Endothelial cell of umbilical vein (primary cell): ENCODE results near the gene MOGAT1. TPM values are rescaled to one million over a fixed set of nuclear protein-coding genes. Genes with fewer than 3 reads are reported as not detected.

Experiments
- BruUV-seq: library from RNA; stranded (reverse); fragments of 400-500 nt; replicated peaks from 2 replicates; lab custom pipeline; 2021; lab: Mats Ljungman, UMichigan
- CTCF ChIA-PET: fragments of 300-600, 350-600 bp; sonication (Branson Sonifier 250); formaldehyde crosslinking; loops from one replicate; lab custom pipeline; 2021; ENCODE audit warnings: antibody characterized with exemption, inconsistent platforms; lab: Charles Lee
- POLR2A ChIA-PET: fragments of 300-600, 350-600 bp; sonication (Branson Sonifier 250); formaldehyde crosslinking; loops from one replicate; lab custom pipeline; 2021; ENCODE audit warnings: antibody characterized with exemption, inconsistent platforms; lab: Charles Lee
- DNase-seq: peaks from one replicate; pipeline ENCODE4 v3.0.0-alpha.2; 2011; ENCODE audit warnings: low read depth, low spot score
- FAIRE-seq: peaks from 2 replicates; lab custom pipeline; 2011; peaks lifted over from hg19 to GRCh38; lab: Jason Lieb, UNC
- H2AFZ ChIP-seq: 2 replicates; pipeline ENCODE4 v1.6.0; 2012; ENCODE audit warnings: low read depth, low read length, control low read depth, inconsistent platforms
- H3K27ac ChIP-seq: 2 replicates; pipeline ENCODE4 v1.5.1; 2011; ENCODE audit warnings: low read depth, mild to moderate bottlenecking, control low read depth, low read length, moderate library complexity; ENCODE audit not compliant: insufficient read depth
- H3K27me3 ChIP-seq, 2 experiments: 2 replicates each; pipeline versions ENCODE4 v1.6.0 to v1.6.1; 2011; ENCODE audit warnings: low read length in 2 of 2, mixed read lengths in 1 of 2; ENCODE audit not compliant: control insufficient read depth in 2 of 2, insufficient read depth in 2 of 2
- H3K36me3 ChIP-seq, 2 experiments: 2 replicates in 1 of 2; 3 replicates in 1 of 2; pipeline ENCODE4 v1.5.1; 2011; ENCODE audit warnings: low read length in 2 of 2, mild to moderate bottlenecking in 1 of 2, moderate library complexity in 1 of 2; ENCODE audit not compliant: control insufficient read depth in 2 of 2, insufficient read depth in 2 of 2; ENCODE audit errors: extremely low read depth in 1 of 2
- H3K4me1 ChIP-seq: 3 replicates; pipeline ENCODE4 v1.5.1; 2011; ENCODE audit warnings: mild to moderate bottlenecking, low read length; ENCODE audit not compliant: control insufficient read depth, insufficient read depth; ENCODE audit errors: extremely low read depth
- H3K4me2 ChIP-seq: 2 replicates; pipeline ENCODE4 v1.6.1; 2011; ENCODE audit warnings: low read length, control low read depth, mixed read lengths; ENCODE audit not compliant: insufficient read depth
- H3K4me3 ChIP-seq, 3 experiments: fragments of 200-600 bp in 1 of 3; sonication (generic), shearing (Covaris generic) in 1 of 3; replicated peaks in 1 of 3; 2 replicates each; pipeline ENCODE4 v1.5.1; 2011 to 2016; ENCODE audit warnings: control low read depth in 3 of 3, low read length in 3 of 3, mild to moderate bottlenecking in 2 of 3, inconsistent platforms in 1 of 3, low read depth in 1 of 3, moderate library complexity in 1 of 3; ENCODE audit not compliant: insufficient read depth in 1 of 3
- H3K79me2 ChIP-seq: 2 replicates; pipeline ENCODE4 v1.6.0; 2012; ENCODE audit warnings: low read length, inconsistent platforms; ENCODE audit not compliant: control insufficient read depth, insufficient read depth
- H3K9ac ChIP-seq: replicated peaks from 2 replicates; pipeline ENCODE3; 2011; ENCODE audit warnings: low read length, control low read depth; ENCODE audit not compliant: insufficient read depth; ENCODE audit errors: extremely low read depth
- H3K9me1 ChIP-seq: replicated peaks from 3 replicates; pipeline ENCODE4 v1.6.0; 2011; ENCODE audit warnings: mild to moderate bottlenecking, low read length; ENCODE audit not compliant: control insufficient read depth, insufficient read depth; ENCODE audit errors: extremely low read depth
- H3K9me3 ChIP-seq: replicated peaks from 2 replicates; pipeline ENCODE4 v1.5.1; 2012; ENCODE audit warnings: low read length, inconsistent platforms; ENCODE audit not compliant: control insufficient read depth, insufficient read depth
- H4K20me1 ChIP-seq: replicated peaks from 2 replicates; pipeline ENCODE3; 2011; ENCODE audit warnings: mild to moderate bottlenecking, low read length; ENCODE audit not compliant: control insufficient read depth, insufficient read depth; ENCODE audit errors: extremely low read depth
- CTCF ChIP-seq, 2 donors: IDR thresholded peaks; 1 replicate in 1 of 2; 2 replicates in 1 of 2; pipeline ENCODE4 v1.5.1; 2011; ENCODE audit warnings: low read length in 2 of 2, mild to moderate bottlenecking in 2 of 2, moderate library complexity in 2 of 2, control low read depth in 1 of 2, inconsistent platforms in 1 of 2, low read depth in 1 of 2; ENCODE audit not compliant: insufficient read depth in 1 of 2; ENCODE audit errors: extremely low read depth in 1 of 2
- EZH2 ChIP-seq: IDR thresholded peaks from 2 replicates; pipeline ENCODE4 v1.6.1; 2012; ENCODE audit warnings: borderline replicate concordance, low read depth, mild to moderate bottlenecking, moderate library complexity, low read length, inconsistent platforms; ENCODE audit not compliant: severe bottlenecking
- FOS ChIP-seq: IDR thresholded peaks from 2 replicates; pipeline ENCODE4 v1.6.1; 2011; ENCODE audit warnings: mild to moderate bottlenecking, low read length, moderate library complexity, borderline replicate concordance; ENCODE audit not compliant: insufficient read depth
- GATA2 ChIP-seq: IDR thresholded peaks from 2 replicates; pipeline ENCODE4 v1.7.0; 2011; ENCODE audit warnings: low read depth, mild to moderate bottlenecking, moderate library complexity, mixed read lengths, low read length; ENCODE audit not compliant: insufficient read length, insufficient read depth
- JUN ChIP-seq: IDR thresholded peaks from 2 replicates; pipeline ENCODE4 v1.6.1; 2011; ENCODE audit warnings: borderline replicate concordance, low read depth; ENCODE audit not compliant: insufficient read length, insufficient read depth
- MAX ChIP-seq: IDR thresholded peaks from 2 replicates; pipeline ENCODE4 v1.6.1; 2011; ENCODE audit not compliant: insufficient read depth, insufficient read length
- MYC ChIP-seq: IDR thresholded peaks from one replicate; pipeline ENCODE4 v1.6.1; 2011; ENCODE audit warnings: mild to moderate bottlenecking, low read depth, low read length
- POLR2A ChIP-seq: IDR thresholded peaks from 2 replicates; pipeline ENCODE4 v1.6.1; 2012; ENCODE audit warnings: low read depth, mild to moderate bottlenecking, control low read depth, low read length
- POLR2AphosphoS5 ChIP-seq: IDR thresholded peaks from 2 replicates; pipeline ENCODE4 v1.6.1; 2012; ENCODE audit warnings: low read depth, mild to moderate bottlenecking, control low read depth, low read length, moderate library complexity; ENCODE audit not compliant: insufficient read depth
- dilution Hi-C: fragments of 300-500 bp; cut with MboI; formaldehyde crosslinking; loops from one replicate; pipeline ENCODE4 v1.15.0; 2019; ENCODE audit warnings: low sequenced_read_pairs; ENCODE audit not compliant: extremely low pct_ligation_motif_present
- intact Hi-C: fragments of 100-400 bp; cut with micrococcal nuclease; formaldehyde crosslinking; loops from one replicate; pipeline ENCODE4 v1.10.0; 2022
- polyA plus RNA-seq, 4 experiments: library from polyadenylated mRNA; depleted of rRNA in 3 of 4; stranded (reverse) in 3 of 4; unstranded in 1 of 4; fragments of >200 nt; gene quantifications; 2 replicates each; pipeline versions ENCODE4 v1.2.1 to v1.2.3, GENCODE V29; 2011 to 2012; ENCODE audit warnings: missing spikeins in 1 of 4
- total RNA-seq: library from RNA; stranded (reverse); gene quantifications from 2 replicates; pipeline ENCODE4 v1.2.3, GENCODE V29; 2021

Gene MOGAT1
- total and polyA plus RNA-seq, 2 donors (not counting 3 experiments of a cell fraction or from before 2014, with no cell fraction given) = not detected

- ChIA-PET POLR2A (no interaction called here), CTCF (no interaction called here)
- Histone ChIP-seq H3K4me2 (no peak overlapping the region), H3K4me1 (no peaks in the 10 kb centered on the region), H3K9me3 (no peaks in the 10 kb centered on the region), H3K27ac (no peak overlapping the region), H3K4me3 (no peak overlapping the region), H3K79me2 (no peaks in the 10 kb centered on the region), H2AFZ (no peak overlapping the region), H3K27me3 (no peaks in the 10 kb centered on the region), H4K20me1 (no peaks in the 10 kb centered on the region), H3K9me1 (no peaks in the 10 kb centered on the region), H3K36me3 (peaks cover 7 to 24% of the 10 kb centered on the region in 2 experiments), H3K9ac (no peak overlapping the region)
- intact Hi-C loops (no loop called here), dilution Hi-C loops (no loop called here)
- DNase-seq (no peak), FAIRE-seq (no peak)
- no peak for TF ChIP-seq MYC
- TF ChIP-seq JUN = no peak
- no peak for TF ChIP-seq EZH2
- TF ChIP-seq FOS = no peak
- TF ChIP-seq POLR2AphosphoS5 = no peak
- TF ChIP-seq POLR2A = no peak
- no peak for TF ChIP-seq MAX
- TF ChIP-seq CTCF (IDR thresholded peaks at IDR 0.05; ENCODE audit: extremely low read depth in 1 of 2, insufficient read depth in 1 of 2, low read depth in 1 of 2, low read length in 2 of 2) = no peak
- no peak for TF ChIP-seq GATA2
- no TSS peak for BruUV-seq
Observed at GRCh38 chr2:222627764-222628163, 43.7 kb upstream of the MOGAT1 start.
